ENCODE data around the gene CORO2A.

DNA sequence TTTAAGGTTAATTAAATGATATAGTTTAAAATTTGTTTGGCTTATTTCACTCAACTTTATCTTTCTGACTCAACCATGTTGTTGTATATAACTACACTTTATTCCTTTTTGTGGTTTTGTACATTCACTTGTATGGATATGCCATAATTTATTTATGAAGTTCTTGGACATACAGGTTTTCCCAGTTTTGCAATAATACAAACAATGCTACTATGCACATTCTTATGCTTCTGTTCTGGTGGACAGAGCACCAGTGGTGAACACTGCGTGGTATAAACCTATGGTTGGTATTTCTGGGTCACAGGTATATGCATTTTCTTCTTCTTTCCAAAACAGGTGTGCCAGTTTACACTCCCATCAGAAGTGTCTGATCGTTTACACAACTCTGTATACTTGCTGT lies 37.8 kb downstream of the CORO2A start:
- TF ChIP-seq, protein P1, sequence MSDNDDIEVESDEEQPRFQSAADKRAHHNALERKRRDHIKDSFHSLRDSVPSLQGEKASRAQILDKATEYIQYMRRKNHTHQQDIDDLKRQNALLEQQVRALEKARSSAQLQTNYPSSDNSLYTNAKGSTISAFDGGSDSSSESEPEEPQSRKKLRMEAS (IDR thresholded peaks at IDR 0.05) = no peak
- TF ChIP-seq, protein P2, sequence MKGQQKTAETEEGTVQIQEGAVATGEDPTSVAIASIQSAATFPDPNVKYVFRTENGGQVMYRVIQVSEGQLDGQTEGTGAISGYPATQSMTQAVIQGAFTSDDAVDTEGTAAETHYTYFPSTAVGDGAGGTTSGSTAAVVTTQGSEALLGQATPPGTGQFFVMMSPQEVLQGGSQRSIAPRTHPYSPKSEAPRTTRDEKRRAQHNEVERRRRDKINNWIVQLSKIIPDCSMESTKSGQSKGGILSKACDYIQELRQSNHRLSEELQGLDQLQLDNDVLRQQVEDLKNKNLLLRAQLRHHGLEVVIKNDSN (IDR thresholded peaks at IDR 0.05) = no peak
- no peak for TF ChIP-seq RAD21 (IDR thresholded peaks at IDR 0.05; ENCODE audit: low read depth)

All from Ishikawa (cell line).